Mesothelial cell of epicardium (in vitro differentiated cells): ENCODE results near the gene ZZZ3. TPM values are rescaled to one million over a fixed set of nuclear protein-coding genes. Genes with fewer than 3 reads are reported as not detected.
A peak's percentile ranks its signal among the peaks of the same experiment; 100 is the strongest.

ENCODE experiments used
- DNase-seq, 2 experiments: peaks; one replicate each; pipeline ENCODE4 v3.0.0; 2021; ENCODE audit warnings: low spot score in 2 of 2; ENCODE audit not compliant: unreplicated experiment in 2 of 2
- H3K27ac Mint-ChIP-seq: 2 replicates; pipeline ENCODE4 v1.8.0; 2021; ENCODE audit warnings: mixed read lengths
- H3K27me3 Mint-ChIP-seq: 2 replicates; pipeline ENCODE4 v1.8.0; 2021; ENCODE audit warnings: low read depth, mixed read lengths
- H3K36me3 Mint-ChIP-seq: 2 replicates; pipeline ENCODE4 v1.8.0; 2021; ENCODE audit warnings: mixed read lengths
- H3K4me1 Mint-ChIP-seq: 2 replicates; pipeline ENCODE4 v1.8.0; 2021; ENCODE audit warnings: mixed read lengths
- H3K4me3 Mint-ChIP-seq: 2 replicates; pipeline ENCODE4 v1.8.0; 2021; ENCODE audit warnings: mild to moderate bottlenecking, moderate library complexity, mixed read lengths
- H3K9me3 Mint-ChIP-seq: 2 replicates; pipeline ENCODE4 v1.8.0; 2021; ENCODE audit warnings: mixed read lengths
- CTCF ChIP-seq: fragments of 200-600 bp; sonication (generic); IDR thresholded peaks from one replicate; pipeline ENCODE4 v1.5.0; 2021; ENCODE audit warnings: antibody characterized with exemption; ENCODE audit not compliant: unreplicated experiment
- total RNA-seq: library from RNA; stranded (reverse); gene quantifications from 3 replicates; pipeline ENCODE4 v1.2.1, GENCODE V29; 2021

The ZZZ3 gene
- total RNA-seq, 1 donor from 2014 or later: 66.9 TPM

- H3K27ac Mint-ChIP-seq: peak overlapping the region; percentile 53
- no peak overlapping the region for H3K4me3 Mint-ChIP-seq
- H3K36me3 Mint-ChIP-seq: no peaks in the 10 kb centered on the region
- H3K9me3 Mint-ChIP-seq: no peaks in the 10 kb centered on the region
- H3K27me3 Mint-ChIP-seq: no peaks in the 10 kb centered on the region
- no peak for TF ChIP-seq CTCF
- DNase-seq: no peak
- H3K4me1 Mint-ChIP-seq: peaks cover 46% of the 10 kb centered on the region
These were observed 13.5 kb downstream of the ZZZ3 start for GRCh38 chr1:77668924-77669449.

GRCh38 chr1:77664939-77665516 lies 17.4 kb downstream of the ZZZ3 start:
- peaks cover 6% of the 10 kb centered on the region for H3K36me3 Mint-ChIP-seq
- H3K9me3 Mint-ChIP-seq: no peaks in the 10 kb centered on the region

DNA sequence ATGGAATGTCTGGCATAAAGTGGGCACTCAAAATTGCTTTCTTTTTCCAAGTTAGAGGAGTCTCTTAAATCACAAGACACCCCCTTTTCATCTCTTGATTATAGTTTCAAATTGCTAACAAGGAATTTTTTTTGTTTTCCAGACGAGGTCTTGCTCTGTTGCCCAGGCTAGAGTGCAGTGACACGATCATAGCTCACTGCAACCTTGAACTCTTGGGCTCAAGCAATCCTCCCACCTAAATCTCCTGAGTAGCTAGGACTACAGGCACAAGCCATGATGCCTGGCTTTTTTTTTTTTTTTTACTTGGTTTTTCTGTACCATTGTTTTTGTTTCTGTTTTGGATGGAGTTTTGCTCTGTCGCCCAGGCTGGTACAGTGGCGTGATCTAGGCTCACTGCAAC lies 20.8 kb downstream of the ZZZ3 start:
- Mint-ChIP-seq H3K27me3 (no peaks in the 10 kb centered on the region), H3K4me3 (no peak overlapping the region), H3K9me3 (no peaks in the 10 kb centered on the region), H3K27ac (peak overlapping the region; percentile 12), H3K4me1 (peaks cover 7% of the 10 kb centered on the region), H3K36me3 (peaks cover 6% of the 10 kb centered on the region)
- DNase-seq: no peak
- TF ChIP-seq CTCF: no peak

More at GRCh38 chr1:77664939-77665516, 17.4 kb downstream of the ZZZ3 start:
- Mint-ChIP-seq H3K4me3 (no peak overlapping the region), H3K27ac (peak overlapping the region; percentile 68), H3K4me1 (peaks cover 25% of the 10 kb centered on the region), H3K27me3 (no peaks in the 10 kb centered on the region)
- TF ChIP-seq CTCF: no peak
- no peak for DNase-seq

- Mint-ChIP-seq H3K27me3 (no peaks in the 10 kb centered on the region), H3K27ac (no peak overlapping the region), H3K4me1 (peaks cover 14% of the 10 kb centered on the region), H3K9me3 (no peaks in the 10 kb centered on the region), H3K36me3 (peaks cover 6% of the 10 kb centered on the region), H3K4me3 (no peak overlapping the region)
- TF ChIP-seq CTCF: no peak
- no peak for DNase-seq
These were observed 22.4 kb downstream of the ZZZ3 start for GRCh38 chr1:77659879-77660593.

DNA sequence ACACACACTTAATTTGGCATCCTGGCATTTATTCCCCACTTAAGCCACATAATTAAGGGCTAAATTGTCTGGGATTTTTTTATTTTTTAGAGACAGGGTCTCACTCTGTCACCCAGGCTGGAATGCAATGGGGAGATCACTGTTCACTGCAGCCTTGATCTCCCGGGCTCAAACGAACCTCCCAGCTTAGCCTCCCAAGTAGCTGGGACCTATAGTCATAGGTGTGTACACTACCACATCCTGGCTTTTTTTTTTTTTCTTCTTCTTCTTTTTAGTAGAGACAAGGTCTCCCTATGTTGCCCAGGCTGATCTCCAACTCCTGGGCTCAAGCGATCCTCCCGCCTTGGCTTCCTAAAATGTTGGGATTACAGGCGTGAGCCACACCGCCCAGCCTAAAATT lies 24.2 kb downstream of the ZZZ3 start:
- Mint-ChIP-seq H3K27me3 (no peaks in the 10 kb centered on the region), H3K36me3 (peaks cover 7% of the 10 kb centered on the region), H3K27ac (no peak overlapping the region), H3K9me3 (no peaks in the 10 kb centered on the region), H3K4me1 (peaks cover 11% of the 10 kb centered on the region), H3K4me3 (no peak overlapping the region)
- DNase-seq: no peak
- TF ChIP-seq CTCF: no peak
